SK-N-SH treated with all-trans-retinoic acid at 6 μM for 48 hours (cell line): ENCODE measurements around the gene USH2A.

ENCODE experiments used
- ATAC-seq: fragments of 200-7000 bp; cut with Tn5 transposase; 3 replicates; pipeline ENCODE4 v1.9.1; 2020; ENCODE audit warnings: mild to moderate bottlenecking, moderate library complexity
- BACH2 ChIP-seq: fragments of 250-450 bp; sonication (Bioruptor Pico); IDR thresholded peaks from 2 replicates; pipeline ENCODE4 v1.9.0; 2021; ENCODE audit warnings: mild to moderate bottlenecking, borderline replicate concordance
- CREB5 ChIP-seq: fragments of 250-450 bp; sonication (Bioruptor Pico); IDR thresholded peaks from 2 replicates; pipeline ENCODE4 v1.5.1; 2020; ENCODE audit warnings: low read depth, mild to moderate bottlenecking, moderate library complexity
- CSRNP3 ChIP-seq: fragments of 250-450 bp; sonication (Bioruptor Pico); IDR thresholded peaks from 2 replicates; pipeline ENCODE4 v1.5.1; 2021; ENCODE audit warnings: mild to moderate bottlenecking, moderate library complexity
- ESRRG ChIP-seq: fragments of 250-450 bp; sonication (Bioruptor Pico); IDR thresholded peaks from 2 replicates; pipeline ENCODE4 v1.6.1; 2021; ENCODE audit warnings: mild to moderate bottlenecking
- GLIS3 ChIP-seq: fragments of 250-450 bp; sonication (Bioruptor Pico); IDR thresholded peaks from 2 replicates; pipeline ENCODE4 v1.5.0; 2020; ENCODE audit warnings: mild to moderate bottlenecking, moderate library complexity
- ISL1 ChIP-seq: fragments of 250-450 bp; sonication (Bioruptor Pico); IDR thresholded peaks from 2 replicates; pipeline ENCODE4 v2.1.2; 2022; ENCODE audit warnings: mild to moderate bottlenecking, moderate library complexity
- OSR1 ChIP-seq: fragments of 250-450 bp; sonication (Bioruptor Pico); IDR thresholded peaks from 2 replicates; pipeline ENCODE4 v1.8.0; 2022; ENCODE audit warnings: moderate library complexity, mild to moderate bottlenecking, inconsistent platforms
- PATZ1 ChIP-seq: fragments of 250-450 bp; sonication (Bioruptor Pico); IDR thresholded peaks from 2 replicates; pipeline ENCODE4 v1.8.0; 2020; ENCODE audit warnings: mild to moderate bottlenecking, moderate library complexity, borderline replicate concordance
- PPARA ChIP-seq: fragments of 250-450 bp; sonication (Bioruptor Pico); IDR thresholded peaks from 2 replicates; pipeline ENCODE4 v1.5.0; 2020; ENCODE audit warnings: mild to moderate bottlenecking, borderline replicate concordance
- RARB ChIP-seq: fragments of 250-450 bp; sonication (Bioruptor Pico); IDR thresholded peaks from 2 replicates; pipeline ENCODE4 v1.8.0; 2021; ENCODE audit warnings: mild to moderate bottlenecking, moderate library complexity
- SNAI2 ChIP-seq: fragments of 250-450 bp; sonication (Bioruptor Pico); IDR thresholded peaks from 2 replicates; pipeline ENCODE4 v1.5.0; 2020; ENCODE audit warnings: mild to moderate bottlenecking, moderate library complexity
- TCF4 ChIP-seq: fragments of 250-450 bp; sonication (Bioruptor Pico); IDR thresholded peaks from 2 replicates; pipeline ENCODE4 v1.8.0; 2021; ENCODE audit warnings: mild to moderate bottlenecking, moderate library complexity, borderline replicate concordance
- TOX ChIP-seq: fragments of 250-450 bp; sonication (Bioruptor Pico); IDR thresholded peaks from 2 replicates; pipeline ENCODE4 v1.8.0; 2021; ENCODE audit warnings: mild to moderate bottlenecking, moderate library complexity, borderline replicate concordance
- ZC3H10 ChIP-seq: fragments of 250-450 bp; sonication (Bioruptor Pico); IDR thresholded peaks from 2 replicates; pipeline ENCODE4 v1.5.1; 2021; ENCODE audit warnings: mild to moderate bottlenecking, moderate library complexity
- ZFP3 ChIP-seq: fragments of 250-450 bp; sonication (Bioruptor Pico); IDR thresholded peaks from 2 replicates; pipeline ENCODE4 v1.5.0; 2020; ENCODE audit warnings: mild to moderate bottlenecking, moderate library complexity
- ZFP30 ChIP-seq: fragments of 450-650 bp; formaldehyde crosslinking; IDR thresholded peaks from 2 replicates; pipeline ENCODE4 v1.5.0; 2022; ENCODE audit warnings: mild to moderate bottlenecking, moderate library complexity
- ZNF565 ChIP-seq: fragments of 450-650 bp; formaldehyde crosslinking; conservative IDR thresholded peaks from 2 replicates; pipeline ENCODE4 v1.5.0; 2020; ENCODE audit warnings: low read depth, mild to moderate bottlenecking, moderate library complexity
- ZNF70 ChIP-seq: fragments of 450-650 bp; formaldehyde crosslinking; IDR thresholded peaks from 2 replicates; pipeline ENCODE4 v1.5.0; 2020; ENCODE audit warnings: mild to moderate bottlenecking, moderate library complexity
- ZNF8 ChIP-seq: fragments of 450-650 bp; formaldehyde crosslinking; IDR thresholded peaks from 2 replicates; pipeline ENCODE4 v1.5.0; 2020; ENCODE audit warnings: mild to moderate bottlenecking, moderate library complexity
- TF ChIP-seq, protein P1 (sequence below): fragments of 250-450 bp; sonication (Bioruptor Pico); IDR thresholded peaks from 2 replicates; pipeline ENCODE4 v1.5.0; 2020; ENCODE audit warnings: mild to moderate bottlenecking, moderate library complexity

Gene USH2A

DNA sequence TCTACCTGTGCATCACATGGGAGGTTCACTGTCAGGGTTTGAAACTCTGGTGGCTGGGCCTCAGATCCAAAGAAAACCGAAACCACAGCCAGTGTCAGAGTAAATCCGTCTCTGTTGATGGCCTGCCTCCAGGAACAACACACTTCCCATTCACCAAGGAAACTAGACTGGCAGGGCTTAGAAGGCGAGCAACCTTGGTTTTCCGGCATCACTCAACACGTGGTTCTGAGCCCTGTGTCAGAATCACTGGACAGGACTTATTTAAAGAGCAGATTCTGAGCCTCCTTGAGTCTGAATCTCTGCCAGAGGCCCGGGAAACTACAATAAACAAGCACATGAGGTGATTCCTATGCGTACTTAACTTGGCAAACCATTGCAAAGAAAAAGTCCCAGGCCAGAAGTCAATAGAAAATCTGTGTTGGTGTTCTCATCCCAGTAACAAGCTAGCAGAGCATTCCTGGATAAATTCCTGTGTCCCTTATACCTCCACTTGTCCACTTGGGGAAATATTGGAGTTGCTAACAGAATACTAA lies 786.1 kb downstream of the USH2A start:
- TF ChIP-seq CSRNP3 (no peak), GLIS3 (no peak), ZNF8 (no peak), ZFP30 (CRISPR knock-in tag) (no peak), ISL1 (CRISPR knock-in tag) (no peak), ZNF70 (CRISPR knock-in tag) (no peak)
- TF ChIP-seq, all 23 proteins: peak for 0
- ATAC-seq: peak; percentile 60

GRCh38 chr1:215636258-215636965 lies 786.8 kb downstream of the USH2A start:
- peak; percentile 21 for ATAC-seq
- TF ChIP-seq CSRNP3: no peak
- no peak for TF ChIP-seq ESRRG (CRISPR knock-in tag)
- no peak for TF ChIP-seq TCF4 (CRISPR knock-in tag)
- no peak for TF ChIP-seq ZFP3 (CRISPR knock-in tag)
- TF ChIP-seq ZNF565 (CRISPR knock-in tag): no peak

DNA sequence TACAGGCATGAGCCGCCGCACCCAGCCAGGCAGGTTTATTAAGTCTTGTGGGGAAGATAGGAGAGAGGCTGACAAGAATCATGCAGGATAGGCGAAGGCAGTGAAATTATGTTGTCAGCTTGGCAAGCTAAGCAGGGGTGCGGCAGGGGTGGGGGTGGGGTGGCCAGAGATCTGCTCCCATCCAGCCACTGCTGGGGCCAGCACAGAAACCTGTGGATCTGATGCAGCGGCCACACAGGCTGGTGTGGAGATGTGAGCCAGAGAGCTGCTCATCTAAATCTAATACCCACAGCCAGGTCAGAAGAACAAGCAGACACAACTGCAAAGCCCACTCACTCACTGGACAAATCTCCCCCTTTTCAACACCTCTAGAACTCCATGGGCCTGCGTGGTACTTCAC lies 787.4 kb downstream of the USH2A start:
- ATAC-seq: no peak
- no peak for TF ChIP-seq OSR1 (CRISPR knock-in tag)
- no peak for TF ChIP-seq PATZ1 (CRISPR knock-in tag)
- TF ChIP-seq BACH2 (CRISPR knock-in tag): no peak
- no peak for TF ChIP-seq ZFP3 (CRISPR knock-in tag)
- no peak for TF ChIP-seq GLIS3
- TF ChIP-seq, all 23 proteins: peak for 0

DNA sequence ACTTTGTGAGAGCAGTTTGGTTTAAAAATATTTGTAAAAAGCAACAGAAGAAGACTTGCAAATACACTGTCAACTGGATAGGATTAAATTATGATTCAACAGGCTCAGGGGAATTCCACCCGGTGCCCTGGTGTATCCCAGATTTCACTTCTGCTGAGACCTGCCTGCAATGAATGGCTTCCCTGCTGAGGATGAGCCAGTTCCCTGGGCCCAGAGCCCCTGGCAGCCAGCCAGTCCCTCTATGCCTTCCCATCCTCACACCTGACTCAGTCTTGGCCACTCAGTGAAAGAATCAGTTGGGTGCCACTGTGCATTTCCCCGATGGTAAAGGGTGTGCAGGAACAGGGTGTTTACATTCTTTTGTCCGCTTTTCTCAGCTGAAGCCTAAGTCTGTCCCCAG lies 791.8 kb downstream of the USH2A start:
- ATAC-seq: peak; percentile 65
- TF ChIP-seq OSR1 (CRISPR knock-in tag): no peak
- TF ChIP-seq TOX (CRISPR knock-in tag): no peak
- TF ChIP-seq SNAI2 (CRISPR knock-in tag): no peak
- TF ChIP-seq PPARA (CRISPR knock-in tag): no peak
- TF ChIP-seq BACH2 (CRISPR knock-in tag): no peak
- no peak for TF ChIP-seq ZC3H10 (CRISPR knock-in tag)
- TF ChIP-seq ZNF565 (CRISPR knock-in tag): no peak

DNA sequence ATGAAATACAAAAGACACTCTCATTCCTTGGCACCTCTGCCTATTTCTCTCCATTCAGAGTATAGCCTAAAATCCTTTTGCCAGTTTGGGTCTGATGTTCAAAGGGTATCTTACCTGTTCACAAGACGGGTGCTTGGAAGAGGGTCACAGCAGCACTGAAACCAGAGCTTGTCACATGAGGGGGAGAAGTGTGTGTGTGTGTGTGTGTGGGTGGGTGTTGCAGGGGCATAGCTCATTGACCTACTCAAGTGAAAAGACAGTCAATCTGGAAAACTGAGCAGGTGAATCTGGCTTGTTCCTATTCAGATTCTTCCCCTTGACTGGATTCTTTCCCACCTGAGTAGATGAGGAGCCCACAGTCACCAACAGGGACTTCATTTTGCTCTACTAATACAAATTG lies 792.2 kb downstream of the USH2A start:
- no peak for ATAC-seq

More for the DNA sequence above, 792.2 kb downstream of the USH2A start:
- TF ChIP-seq TOX (CRISPR knock-in tag): 0 out of 2 replicates have a peak, but pooled peaks have one; percentile 17
- TF ChIP-seq, protein P1, sequence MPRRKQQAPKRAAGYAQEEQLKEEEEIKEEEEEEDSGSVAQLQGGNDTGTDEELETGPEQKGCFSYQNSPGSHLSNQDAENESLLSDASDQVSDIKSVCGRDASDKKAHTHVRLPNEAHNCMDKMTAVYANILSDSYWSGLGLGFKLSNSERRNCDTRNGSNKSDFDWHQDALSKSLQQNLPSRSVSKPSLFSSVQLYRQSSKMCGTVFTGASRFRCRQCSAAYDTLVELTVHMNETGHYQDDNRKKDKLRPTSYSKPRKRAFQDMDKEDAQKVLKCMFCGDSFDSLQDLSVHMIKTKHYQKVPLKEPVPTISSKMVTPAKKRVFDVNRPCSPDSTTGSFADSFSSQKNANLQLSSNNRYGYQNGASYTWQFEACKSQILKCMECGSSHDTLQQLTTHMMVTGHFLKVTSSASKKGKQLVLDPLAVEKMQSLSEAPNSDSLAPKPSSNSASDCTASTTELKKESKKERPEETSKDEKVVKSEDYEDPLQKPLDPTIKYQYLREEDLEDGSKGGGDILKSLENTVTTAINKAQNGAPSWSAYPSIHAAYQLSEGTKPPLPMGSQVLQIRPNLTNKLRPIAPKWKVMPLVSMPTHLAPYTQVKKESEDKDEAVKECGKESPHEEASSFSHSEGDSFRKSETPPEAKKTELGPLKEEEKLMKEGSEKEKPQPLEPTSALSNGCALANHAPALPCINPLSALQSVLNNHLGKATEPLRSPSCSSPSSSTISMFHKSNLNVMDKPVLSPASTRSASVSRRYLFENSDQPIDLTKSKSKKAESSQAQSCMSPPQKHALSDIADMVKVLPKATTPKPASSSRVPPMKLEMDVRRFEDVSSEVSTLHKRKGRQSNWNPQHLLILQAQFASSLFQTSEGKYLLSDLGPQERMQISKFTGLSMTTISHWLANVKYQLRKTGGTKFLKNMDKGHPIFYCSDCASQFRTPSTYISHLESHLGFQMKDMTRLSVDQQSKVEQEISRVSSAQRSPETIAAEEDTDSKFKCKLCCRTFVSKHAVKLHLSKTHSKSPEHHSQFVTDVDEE (CRISPR knock-in tag): no peak
- TF ChIP-seq OSR1 (CRISPR knock-in tag): no peak
- TF ChIP-seq ZFP3 (CRISPR knock-in tag): no peak
- TF ChIP-seq BACH2 (CRISPR knock-in tag): no peak
- no peak for TF ChIP-seq ZNF8
- TF ChIP-seq PPARA (CRISPR knock-in tag): no peak
- TF ChIP-seq RARB (CRISPR knock-in tag): no peak
- no peak for TF ChIP-seq CREB5 (CRISPR knock-in tag)
